Measurements from ENCODE around the gene ATF6B.

ATF6B gene

DNA sequence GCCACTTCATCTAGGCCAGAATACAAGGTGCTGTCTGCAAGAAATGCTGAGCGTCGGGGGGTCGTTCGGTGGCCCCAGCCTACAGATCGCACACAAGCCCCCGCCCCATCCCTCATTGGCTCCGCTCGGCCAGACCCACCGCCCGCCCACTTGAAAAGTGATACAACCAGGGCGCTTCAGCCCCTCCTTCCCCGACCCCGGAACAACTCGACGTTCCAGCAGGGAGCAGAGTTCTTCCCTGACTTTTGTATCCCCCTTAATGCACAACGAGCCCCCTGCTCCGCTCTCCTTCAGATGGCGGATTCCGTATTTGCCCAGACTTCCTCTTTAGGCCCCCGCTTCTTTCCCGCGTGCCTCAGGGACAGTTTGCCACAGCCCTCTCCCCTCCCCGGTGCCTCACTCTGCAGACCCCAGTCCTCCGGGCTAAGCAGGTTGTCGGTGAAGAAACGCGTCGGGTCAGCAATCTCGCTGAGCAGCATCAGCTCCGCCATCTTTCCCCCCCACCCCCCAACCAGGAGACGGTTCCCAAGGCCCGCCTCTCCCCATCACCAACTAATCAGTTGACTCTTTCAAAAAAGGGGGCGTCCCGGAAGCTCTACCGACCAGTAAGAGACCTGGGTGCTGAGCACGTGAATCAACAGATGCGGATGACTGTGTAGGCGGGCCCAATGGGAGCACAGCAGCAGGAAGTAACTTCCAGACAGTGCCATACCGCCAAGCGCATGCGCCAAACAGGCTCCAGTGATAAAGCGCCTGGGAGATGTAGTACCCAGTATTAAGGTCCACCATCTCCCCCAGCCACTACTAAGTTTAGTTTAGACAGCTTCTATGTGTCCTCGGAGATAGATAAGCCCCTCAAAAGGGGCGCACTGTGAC is at the start of gene ATF6B:
Gene ATF6B, minus strand, starts transcription at position 530 of the 876 bp plus-strand sequence. Its CDS starts 39 bp downstream, at position 491.
- DNase-seq: peak; percentile 96

DNA sequence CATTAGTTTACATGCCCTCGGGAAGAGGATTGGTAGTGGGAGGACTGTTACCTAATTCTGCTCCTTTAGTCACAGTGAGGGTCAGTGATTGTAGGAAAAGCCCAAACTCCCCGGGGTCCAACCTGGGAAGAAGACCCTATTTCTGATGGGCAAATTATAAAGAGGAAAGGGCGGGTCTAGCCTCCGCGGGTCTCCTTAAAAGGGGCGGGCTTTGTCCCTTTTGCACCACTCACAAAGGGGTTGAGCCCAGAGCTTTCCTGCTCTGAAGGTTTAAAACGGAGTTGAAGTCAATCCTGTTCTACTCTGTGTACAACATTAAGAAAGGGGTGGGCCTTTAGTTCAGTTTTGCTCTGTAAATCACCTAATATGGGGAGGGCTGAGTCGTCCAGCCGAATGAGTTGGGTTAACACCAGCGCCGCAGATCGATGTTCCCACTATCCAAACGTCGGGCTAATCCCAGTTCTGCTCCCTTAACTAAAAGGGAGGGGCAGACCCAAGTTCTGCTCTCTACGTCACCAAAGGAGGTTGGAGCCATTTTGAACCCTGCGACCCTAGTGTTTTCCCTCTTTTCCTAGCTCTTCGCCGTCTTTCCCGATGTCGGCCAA is 49.2 kb upstream of the ATF6B start:
- no peak for DNase-seq

DNA sequence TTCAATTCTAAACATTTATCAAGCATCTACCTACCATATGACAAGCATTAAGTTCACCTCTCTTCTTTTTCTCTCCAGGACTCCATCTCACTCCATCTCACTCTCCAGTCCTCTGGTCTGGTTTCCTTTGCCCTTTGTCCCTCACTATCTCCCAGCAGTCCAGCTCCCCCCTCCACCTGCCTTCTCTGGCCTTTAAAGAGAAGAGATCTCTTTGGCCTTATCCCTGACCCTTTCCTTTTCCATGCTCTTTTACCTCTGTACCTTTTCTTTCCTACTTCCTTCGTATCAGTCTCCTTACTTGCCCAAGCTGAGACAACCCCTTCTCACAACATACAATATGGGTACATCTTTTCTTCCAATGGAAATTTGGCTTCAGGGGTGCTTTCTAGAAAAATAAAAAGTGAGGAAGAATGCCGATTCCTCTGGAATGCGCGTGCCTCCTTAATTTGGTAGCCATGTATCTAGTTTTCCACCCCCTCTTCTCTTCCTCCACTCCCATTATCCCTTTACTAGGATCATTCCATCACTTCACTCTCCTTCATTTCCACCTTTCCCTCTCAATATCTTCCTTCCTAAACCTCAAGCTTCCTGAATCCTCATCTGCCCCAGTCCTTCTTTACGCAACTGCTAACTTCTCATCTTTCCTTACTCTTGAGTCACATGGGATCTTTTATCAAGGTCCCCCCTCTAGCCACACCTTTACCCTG is 48.6 kb upstream of the ATF6B start:
- DNase-seq: no peak

DNA sequence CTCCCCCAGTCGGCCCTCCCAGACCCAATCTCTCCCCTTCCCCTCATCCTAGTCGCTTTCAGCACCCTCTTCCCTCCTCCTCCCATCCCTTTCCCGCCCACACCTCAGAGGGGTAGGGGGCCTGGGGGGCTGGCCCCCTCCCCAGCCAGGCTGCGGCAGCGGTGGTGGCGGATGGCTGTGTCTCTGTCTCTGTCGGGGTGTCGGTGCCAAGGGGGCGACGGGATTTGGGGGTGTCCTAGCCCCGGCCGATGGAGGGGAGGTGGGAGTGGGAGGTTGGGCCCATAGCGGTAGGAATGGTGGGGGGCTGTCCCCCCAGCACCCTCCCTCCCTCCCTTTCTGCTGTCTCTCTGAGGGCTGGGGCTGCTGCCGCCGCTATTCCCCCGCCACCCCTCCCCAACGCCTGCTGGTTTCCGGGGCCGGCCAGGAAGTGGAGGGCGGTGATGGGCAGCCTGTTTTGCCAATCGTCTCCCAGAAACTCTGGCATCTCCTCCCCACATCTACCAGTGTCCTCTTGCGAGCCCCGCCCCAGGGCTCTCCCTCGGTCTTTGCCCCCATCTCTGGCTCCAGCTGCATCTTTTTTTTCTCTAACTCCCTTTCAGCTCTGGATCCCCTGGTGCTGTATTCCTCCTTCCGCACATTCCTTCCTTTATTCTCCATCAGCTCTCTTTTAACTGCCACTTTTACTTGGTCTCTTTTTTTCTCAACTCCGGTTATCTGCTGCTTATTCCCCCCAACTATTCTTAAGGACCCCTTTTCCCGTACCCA is 47.8 kb upstream of the ATF6B start, which contains the start of gene AGPAT1:
Gene AGPAT1, minus strand, starts transcription at position 374 of the 765 bp plus-strand sequence. CDS start 4,588 bp downstream, outside the sequence.
- peak; percentile 84 for DNase-seq

DNA sequence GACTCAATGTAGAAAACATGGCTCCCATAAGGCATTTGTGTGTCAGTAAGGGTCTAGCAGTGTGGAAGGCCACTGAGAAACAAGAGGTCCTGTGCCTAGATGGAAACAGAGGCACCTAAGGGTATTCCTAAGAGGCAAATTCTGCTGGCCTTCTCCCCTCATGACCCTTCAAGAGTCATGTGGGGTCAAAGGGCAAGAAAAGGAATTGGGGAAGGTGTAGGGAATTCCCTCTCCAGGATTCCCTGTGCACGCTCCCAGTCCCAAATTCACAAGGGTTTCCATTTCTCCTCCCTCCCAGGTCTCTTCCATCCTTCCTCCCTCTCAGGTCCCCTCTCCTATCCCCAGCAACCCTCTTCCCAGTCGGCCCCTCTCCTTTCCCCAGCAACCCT is 47.3 kb upstream of the ATF6B start:
- no peak for DNase-seq

DNA sequence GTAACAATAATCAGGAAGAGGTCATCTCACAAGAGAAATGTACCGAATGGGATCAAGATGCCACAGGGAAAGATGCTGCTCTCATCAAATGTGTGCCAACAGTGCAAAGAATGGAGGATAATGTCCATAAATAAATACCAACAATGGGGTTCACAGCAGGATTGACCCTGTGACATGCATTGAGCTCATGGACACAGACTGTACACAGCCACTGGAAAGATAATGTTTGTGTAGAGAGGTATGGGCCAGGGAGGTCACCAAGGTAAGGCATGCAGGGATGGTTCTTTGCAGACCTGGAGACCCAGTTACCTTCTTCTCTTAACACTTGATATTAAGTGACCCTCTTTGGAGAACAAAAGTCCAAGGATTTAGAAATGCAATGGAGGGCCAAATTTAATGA is 46.4 kb upstream of the ATF6B start:
- DNase-seq: no peak

DNA sequence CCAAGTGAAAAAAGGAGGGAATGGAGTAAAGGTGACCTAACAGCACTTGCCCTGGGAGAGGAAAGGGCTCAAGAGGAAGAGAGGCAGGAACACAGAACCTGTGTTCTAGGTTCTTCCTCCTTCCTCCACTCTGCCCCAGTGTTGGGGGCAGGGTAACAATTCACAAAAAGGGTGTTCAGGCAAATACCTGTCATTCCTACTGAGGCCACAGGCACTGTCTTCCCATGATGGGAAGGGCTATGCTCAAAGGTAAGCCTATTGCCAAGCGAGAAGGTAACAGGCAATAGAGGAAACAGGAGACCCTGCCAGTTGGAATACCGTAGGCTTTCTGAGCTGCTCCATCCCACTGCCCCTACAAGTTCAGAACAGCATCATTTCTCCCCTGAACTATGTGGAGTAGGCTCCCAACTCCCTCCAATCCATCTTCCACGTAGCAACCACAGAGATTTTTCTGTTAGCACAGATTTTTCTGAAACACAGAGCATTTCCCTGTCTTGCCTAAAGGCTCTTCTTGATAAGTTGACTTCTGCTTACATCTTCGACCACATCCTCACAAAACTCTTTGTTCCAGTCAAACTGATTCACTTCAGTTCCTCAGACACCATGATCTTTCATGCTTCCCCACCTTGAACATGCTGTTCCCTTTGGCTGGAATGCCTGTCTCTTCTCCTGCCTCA is 45.1 kb upstream of the ATF6B start:
- DNase-seq: no peak

DNA sequence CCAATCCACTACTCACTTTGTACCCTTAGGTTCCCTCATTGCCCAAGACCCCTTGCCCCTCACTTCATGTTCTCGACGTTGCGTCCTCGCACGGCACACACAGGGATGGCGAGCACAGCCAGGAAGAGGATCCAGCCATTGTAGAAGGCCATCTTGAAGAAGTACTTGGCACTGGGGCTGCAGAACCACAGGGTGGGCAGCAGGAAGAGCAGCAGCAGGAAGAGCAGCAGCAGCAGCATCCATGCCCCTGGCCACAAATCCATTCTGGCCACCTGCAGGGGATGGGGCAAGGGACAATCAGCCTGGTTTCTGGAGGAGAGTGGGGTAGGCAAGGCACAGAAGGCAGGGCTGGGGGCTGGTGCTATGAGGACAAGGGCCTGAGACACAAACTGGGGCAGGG is 43.2 kb upstream of the ATF6B start:
- no peak for DNase-seq

DNA sequence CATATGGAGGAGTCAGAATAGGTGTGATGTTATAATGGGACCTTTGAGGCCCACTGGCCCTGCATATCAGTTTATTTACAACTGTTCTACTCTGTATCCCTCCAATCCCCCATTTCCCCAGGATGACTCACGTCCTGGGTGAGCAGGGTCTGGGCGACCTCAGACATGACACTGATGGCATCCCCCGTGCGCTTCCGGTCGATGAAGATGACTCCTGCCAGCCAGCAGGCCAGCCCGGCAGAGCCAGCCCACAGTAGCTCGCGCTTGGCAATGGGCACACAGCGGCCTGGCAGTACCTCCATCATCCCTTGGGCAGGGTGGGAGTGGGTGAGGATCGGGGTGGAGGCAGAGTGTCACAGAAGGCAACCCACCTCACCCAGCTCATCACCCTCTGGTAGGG is 42.2 kb upstream of the ATF6B start:
- no peak for DNase-seq

DNA sequence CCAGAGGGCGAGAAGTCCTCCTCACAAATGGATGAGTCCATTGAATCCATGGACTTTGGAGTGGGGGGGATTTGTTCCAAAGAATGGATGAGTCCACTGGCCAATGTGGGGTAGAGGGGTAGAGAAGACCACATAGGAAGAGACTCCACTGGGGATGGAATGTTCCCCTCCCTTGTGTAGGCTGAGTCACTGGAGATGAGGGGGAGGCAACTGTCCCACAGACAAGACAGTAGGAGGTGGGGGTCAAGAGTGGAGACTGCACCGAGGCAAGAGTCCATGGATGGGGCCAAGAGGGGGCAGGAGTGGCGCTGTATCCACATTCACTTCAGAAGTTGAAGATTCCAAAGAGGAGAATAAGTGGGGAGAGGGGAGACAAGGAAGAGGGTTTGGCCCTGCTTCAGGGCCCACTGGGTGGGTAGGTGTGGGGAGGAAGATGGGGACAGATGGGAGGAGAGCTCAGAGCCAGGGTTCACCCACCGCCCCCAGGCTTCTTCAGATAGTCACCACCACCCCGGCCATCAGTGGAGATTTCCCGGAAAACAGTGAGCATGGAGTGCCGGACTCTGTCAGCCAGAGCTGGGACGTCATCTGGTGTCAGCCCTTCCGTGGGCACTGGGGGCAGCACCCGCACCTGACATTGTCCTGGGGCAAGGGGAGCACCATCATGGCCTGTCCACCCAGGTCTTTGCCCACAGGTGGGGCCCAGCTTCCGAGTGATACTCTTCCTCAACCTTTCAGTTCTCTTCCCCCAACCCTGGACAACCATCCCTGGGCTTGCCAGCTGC is 41.0 kb upstream of the ATF6B start:
- DNase-seq: no peak

DNA sequence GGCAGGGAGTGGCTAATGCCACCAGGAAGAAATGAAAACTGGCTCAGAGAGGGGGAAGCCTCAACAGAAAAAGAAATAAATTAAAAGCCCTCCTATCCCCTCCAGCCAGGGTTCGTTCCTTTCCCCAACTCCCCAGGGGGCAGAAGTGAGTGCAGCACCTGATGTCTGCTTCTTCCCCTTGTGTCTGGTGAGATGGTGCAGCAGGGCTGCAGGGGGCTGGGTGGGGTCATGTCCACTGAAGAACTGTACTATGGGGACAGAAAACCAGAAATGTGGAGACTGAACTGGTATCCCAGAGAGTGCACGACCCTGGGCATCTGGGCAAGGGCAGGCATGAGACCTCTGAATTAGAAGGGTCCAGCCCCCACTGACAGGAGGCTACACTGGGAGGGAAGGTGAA is 40.3 kb upstream of the ATF6B start:
- no peak for DNase-seq

DNA sequence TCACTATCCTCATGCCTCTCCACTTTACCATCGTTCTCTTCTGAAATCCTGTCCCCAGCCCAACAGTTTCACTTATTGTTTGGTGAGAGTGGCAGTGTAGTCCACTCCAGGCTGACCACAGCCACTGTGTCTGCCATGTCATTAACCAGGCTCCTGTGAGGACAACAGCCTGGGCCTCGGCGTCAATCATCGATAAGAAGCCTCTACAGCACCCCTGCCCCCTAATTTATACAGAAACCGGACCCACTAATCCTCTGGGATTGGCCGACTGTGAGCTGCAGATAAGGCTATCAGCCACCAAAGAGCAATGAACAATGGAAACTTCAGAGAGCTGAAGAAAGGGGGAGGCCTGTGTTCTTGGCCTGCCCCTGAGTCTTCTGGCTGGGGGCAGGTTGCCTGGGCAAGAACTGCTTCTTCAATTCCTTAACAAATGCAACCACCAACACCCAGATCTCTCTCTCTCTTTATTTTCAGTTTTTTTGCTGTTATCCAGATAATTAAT is 39.8 kb upstream of the ATF6B start:
- DNase-seq: no peak

DNA sequence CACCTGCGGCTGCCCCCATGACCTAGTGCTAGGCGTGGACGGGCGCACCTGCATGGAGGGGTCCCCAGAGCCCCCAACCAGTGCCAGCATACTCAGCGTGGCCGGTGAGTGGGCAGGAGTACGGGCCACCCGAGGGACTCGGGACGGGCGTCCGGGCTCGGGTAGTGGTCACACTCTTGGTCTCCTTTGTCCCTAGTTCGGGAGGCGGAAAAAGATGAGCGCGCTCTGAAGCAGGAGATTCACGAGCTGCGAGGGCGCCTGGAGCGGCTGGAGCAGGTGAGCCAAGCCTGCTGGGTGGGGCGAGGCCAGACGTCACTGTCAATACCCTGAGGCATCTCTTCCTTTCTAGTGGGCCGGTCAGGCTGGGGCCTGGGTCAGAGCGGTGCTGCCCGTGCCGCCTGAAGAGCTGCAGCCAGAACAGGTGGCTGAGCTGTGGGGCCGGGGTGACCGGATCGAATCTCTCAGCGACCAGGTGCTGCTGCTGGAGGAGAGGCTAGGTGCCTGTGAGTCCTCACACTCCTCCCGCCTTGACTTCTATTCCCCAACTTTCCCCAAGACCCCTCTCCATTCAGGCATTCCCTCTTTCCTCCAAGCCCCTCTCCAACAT is 39.2 kb upstream of the ATF6B start:
- no peak for DNase-seq

DNA sequence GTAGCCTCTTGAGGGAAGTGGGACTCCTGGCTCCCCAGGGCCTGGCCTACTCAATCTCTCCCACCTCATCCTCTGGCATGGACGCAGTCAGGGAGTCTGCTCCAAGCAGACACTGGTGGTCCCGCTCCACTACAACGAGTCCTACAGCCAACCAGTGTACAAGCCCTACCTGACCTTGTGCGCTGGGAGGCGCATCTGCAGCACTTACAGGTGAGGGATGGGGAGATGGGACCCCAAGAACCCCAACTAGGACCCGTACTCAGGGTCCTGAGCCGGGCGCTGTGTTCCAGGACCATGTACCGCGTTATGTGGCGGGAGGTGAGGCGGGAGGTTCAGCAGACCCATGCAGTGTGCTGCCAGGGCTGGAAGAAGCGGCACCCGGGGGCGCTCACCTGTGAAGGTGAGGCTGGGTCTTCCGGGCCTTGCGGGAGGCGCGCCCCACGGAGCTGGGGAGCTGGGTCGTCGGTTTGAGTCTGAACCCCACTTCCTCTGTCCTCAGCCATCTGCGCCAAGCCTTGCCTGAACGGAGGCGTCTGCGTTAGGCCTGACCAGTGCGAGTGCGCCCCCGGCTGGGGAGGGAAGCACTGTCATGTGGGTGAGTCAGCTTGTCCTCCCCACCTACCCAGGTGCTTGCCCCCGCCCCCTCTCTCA is 38.5 kb upstream of the ATF6B start:
- DNase-seq: no peak

DNA sequence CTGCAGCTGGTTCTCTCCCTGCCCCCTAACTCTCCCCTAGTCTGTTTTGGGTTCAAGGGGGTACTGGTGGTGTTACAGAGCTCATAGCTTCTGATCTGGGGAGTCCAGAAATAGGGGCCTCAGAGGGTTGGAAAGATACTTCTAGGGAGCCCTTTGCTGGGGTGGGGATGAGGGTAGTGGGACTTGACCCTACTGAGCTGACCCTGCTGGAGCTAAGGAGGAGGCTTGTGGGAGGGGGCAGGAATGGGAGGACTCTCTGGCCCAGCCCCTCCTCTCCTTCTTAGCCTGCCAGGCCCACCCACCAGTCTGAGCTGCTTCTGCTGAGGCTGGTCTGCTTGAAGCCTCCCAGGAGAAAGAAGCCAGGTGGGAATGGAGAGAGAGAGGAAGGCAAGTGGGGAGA is 36.2 kb upstream of the ATF6B start, which contains the start of gene EGFL8:
Gene EGFL8, plus strand, starts transcription at position 301 of the 400 bp plus-strand sequence. CDS start 1,571 bp downstream, outside the sequence.
- no peak for DNase-seq

DNA sequence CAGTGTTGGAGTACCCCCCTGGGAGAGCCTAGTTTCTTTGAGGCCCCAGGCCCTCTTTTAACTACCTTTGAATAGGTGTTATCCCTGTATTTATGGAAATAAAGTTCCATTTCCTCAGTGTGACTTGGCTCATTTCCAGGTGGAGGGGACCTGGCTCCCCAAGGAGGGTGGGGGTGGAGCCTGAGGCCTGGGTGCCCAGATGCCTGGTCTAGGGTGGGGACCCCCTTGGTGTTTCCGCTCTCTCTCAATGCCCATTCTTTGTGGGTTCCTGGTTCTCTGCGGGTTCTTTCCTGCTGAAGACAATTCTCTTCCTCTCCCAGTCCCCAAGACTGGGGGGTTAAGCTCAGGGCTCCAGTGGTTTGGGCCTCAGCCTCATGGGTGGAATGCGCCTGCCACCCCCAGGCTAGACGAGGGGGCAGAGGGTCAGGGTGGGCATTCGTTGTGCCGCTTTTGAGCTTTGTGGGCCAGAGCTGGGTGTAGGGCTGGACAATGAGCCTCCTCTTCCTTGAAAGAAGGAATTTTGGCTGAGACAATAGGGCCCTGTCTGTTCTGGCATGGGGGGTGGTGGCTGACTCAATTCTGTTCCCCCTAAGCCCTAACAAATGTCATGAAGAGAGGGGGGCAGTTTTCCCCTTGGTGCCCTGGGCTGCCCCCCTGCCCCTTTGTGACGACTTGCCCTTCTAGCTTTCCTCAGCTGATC is 35.7 kb upstream of the ATF6B start:
- DNase-seq: no peak

DNA sequence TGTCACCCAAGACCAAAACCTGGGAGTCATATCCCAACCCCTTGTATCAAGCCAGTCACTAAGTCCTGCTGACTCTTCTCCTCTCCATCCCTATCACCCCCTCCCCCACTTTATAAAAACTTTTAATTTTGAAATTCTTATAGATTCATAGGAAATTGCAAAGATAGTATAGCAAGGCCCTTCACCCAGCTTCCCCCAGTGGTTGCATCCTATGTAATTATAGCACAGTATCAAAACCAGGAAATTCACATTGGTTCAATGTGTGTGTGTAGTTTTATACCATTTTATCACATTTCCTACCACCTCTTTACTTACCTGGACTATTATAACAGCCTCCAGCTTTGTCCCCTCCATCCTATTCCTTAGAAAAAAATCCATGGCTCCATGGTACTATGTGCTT is 30.0 kb upstream of the ATF6B start:
- no peak for DNase-seq

DNA sequence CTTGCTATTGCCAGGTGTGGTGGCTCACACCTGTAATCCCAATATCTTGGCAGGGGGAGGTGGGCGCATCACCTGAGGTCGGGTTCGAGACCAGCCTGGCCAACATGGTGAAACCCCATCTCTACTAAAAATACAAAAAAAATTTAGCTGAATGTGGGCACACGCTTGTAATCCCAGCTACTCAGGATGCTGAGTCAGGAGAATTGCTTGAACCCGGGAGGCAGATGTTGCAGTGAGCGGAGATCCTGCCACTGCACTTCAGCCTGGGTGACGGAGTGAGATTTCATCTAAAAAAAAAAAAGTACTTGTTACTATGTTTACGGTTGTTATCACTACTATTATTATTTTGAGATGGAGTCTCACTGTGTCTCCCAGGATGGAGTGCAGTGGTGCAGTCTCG is 28.8 kb upstream of the ATF6B start:
- DNase-seq: no peak

DNA sequence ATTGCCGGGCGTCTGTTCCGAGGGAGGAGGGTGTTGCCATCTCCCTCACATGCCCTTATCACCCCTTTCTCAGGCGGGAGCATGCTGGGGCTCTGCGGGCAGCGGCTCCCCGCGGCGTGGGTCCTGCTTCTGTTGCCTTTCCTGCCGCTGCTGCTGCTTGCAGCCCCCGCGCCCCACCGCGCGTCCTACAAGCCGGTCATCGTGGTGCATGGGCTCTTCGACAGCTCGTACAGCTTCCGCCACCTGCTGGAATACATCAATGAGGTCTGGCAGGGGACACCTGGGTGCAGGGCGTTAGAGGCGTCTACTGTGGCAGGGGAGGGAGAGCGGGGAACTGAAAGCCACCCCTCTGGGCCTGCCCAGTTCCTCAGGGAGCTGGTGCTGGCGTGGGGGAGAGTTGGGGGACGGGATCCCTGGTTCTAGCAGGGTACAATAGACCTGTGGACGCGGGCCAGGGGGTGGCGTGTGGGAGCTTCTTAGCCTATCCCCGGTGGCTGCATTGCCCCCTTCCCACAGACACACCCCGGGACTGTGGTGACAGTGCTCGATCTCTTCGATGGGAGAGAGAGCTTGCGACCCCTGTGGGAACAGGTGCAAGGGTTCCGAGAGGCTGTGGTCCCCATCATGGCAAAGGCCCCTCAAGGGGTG is 26.6 kb upstream of the ATF6B start:
- DNase-seq: no peak
